K562 (cell line): ENCODE data around the gene SNRPD2. TPM values are rescaled to one million over a fixed set of nuclear protein-coding genes. Genes with fewer than 3 reads are reported as not detected.

Experiments
- ARHGAP35 ChIP-seq: fragments of 450-650 bp; IDR thresholded peaks from 2 replicates; pipeline ENCODE4 v1.6.1; 2018; ENCODE audit not compliant: partially characterized antibody
- FOXM1 ChIP-seq, 2 experiments: fragments of 450-650 bp in 1 of 2; sonication (generic) in 1 of 2; formaldehyde crosslinking in 1 of 2; IDR thresholded peaks; 2 replicates each; pipeline versions ENCODE4 v1.6.1 to v1.9.0; 2017 to 2022; ENCODE audit warnings: low read depth in 2 of 2, mild to moderate bottlenecking in 2 of 2, missing genetic modification reagents in 1 of 2, moderate library complexity in 1 of 2
- KLF13 ChIP-seq: fragments of 450-650 bp; IDR thresholded peaks from 2 replicates; pipeline ENCODE4 v1.6.1; 2016; ENCODE audit warnings: missing genetic modification characterization, low read depth, mild to moderate bottlenecking, missing compliant biosample characterization, moderate library complexity, borderline replicate concordance
- MTA3 ChIP-seq: fragments of 450-650 bp; formaldehyde crosslinking; IDR thresholded peaks from 2 replicates; pipeline ENCODE4 v1.6.1; 2017; ENCODE audit warnings: mild to moderate bottlenecking, borderline replicate concordance
- PTBP1 ChIP-seq: fragments of 200-400 bp; formaldehyde crosslinking; IDR thresholded peaks from 2 replicates; pipeline ENCODE4 v1.6.1; 2017; ENCODE audit warnings: low read depth, low read length
- TAF15 ChIP-seq: fragments of 200-400 bp; formaldehyde crosslinking; IDR thresholded peaks from 2 replicates; pipeline ENCODE4 v1.6.1; 2017; ENCODE audit warnings: mild to moderate bottlenecking, low read depth, low read length, moderate library complexity
- YBX1 ChIP-seq: fragments of 450-650 bp; IDR thresholded peaks from 2 replicates; pipeline ENCODE4 v1.7.1; 2016; ENCODE audit warnings: mild to moderate bottlenecking
- ZBTB40 ChIP-seq, 2 experiments: fragments of 450-650 bp in 1 of 2; sonication (generic) in 1 of 2; formaldehyde crosslinking in 1 of 2; IDR thresholded peaks; 2 replicates each; pipeline versions ENCODE4 v1.7.1 to v1.9.0; 2016 to 2022; ENCODE audit warnings: inconsistent platforms in 1 of 2, mild to moderate bottlenecking in 1 of 2, missing genetic modification reagents in 1 of 2
- ZBTB8A ChIP-seq: fragments of 450-650 bp; IDR thresholded peaks from 2 replicates; pipeline ENCODE4 v1.6.1; 2018; ENCODE audit warnings: mild to moderate bottlenecking, moderate library complexity; ENCODE audit not compliant: partially characterized antibody
- polyA plus RNA-seq, 8 experiments: library from polyadenylated mRNA; depleted of rRNA in 4 of 8; stranded (reverse) in 5 of 8; unstranded in 3 of 8; fragments of >200 nt; fragmentation: Nextera tagmentation in 2 of 8; fragmentation: Illumina TruSeq in 1 of 8; extraction: Ambion mirVana in 2 of 8; extraction: Trizol in 1 of 8; gene quantifications; 2 replicates each; pipeline versions ENCODE4 v1.2.1 to v1.2.3, GENCODE V29; 2011 to 2014; ENCODE audit warnings: inconsistent platforms in 1 of 8, missing spikeins in 1 of 8
- total RNA-seq, 7 experiments: library from RNA; depleted of rRNA in 6 of 7; stranded (reverse); fragments of >200 nt in 6 of 7; fragmentation: Illumina TruSeq in 2 of 7; extraction: Trizol in 2 of 7; gene quantifications; 2 replicates each; pipeline versions ENCODE4 v1.2.1 to v1.2.3, GENCODE V29; 2011 to 2021; ENCODE audit warnings: low replicate concordance in 1 of 7
- TF ChIP-seq, protein P1 (sequence below): fragments of 450-650 bp; IDR thresholded peaks from 2 replicates; pipeline ENCODE4 v1.6.1; 2016; ENCODE audit warnings: borderline replicate concordance
- TF ChIP-seq, protein P2 (sequence below): fragments of 450-650 bp; IDR thresholded peaks from 2 replicates; pipeline ENCODE4 v1.7.1; 2018; ENCODE audit warnings: mild to moderate bottlenecking, low read depth; ENCODE audit not compliant: partially characterized antibody

Gene SNRPD2
- total and polyA plus RNA-seq, 9 of the 15 experiments (the other 6 are each of a cell fraction or from before 2014, with no cell fraction given): 728 to 4,411 (median 1,029) TPM

DNA sequence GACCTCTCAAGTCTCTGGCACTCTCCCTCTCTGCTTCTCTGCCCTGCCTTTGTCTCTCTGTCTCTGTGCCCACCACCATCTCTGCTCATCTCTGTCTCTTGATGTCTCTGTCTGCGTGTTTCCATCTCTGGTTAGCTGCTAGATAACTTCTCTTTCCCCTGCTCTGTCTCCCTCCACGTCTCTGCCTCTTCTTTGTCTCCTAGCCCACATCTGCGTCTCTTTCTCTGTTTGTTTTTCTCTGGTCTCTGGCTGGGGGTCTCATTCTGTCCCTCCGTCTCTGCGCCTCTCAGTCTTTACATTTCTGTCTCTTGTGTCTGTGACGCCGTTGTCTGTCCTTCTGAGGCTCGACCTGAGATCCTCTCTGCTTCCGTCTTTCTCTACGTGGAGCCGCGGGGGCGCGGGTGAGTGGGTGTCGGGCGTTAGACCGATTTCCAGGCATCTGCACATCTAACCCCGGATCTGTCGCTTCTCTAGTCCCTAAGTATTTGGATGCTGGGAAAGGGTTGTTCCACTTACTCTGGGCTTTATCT, 23.3 kb downstream of the SNRPD2 start (continued):
- TF ChIP-seq ZBTB40 (IDR thresholded peaks at IDR 0.05) (peak; percentile 64), ZBTB40 (CRISPR knock-in tag; IDR thresholded peaks at IDR 0.05) (no peak), FOXM1 (IDR thresholded peaks at IDR 0.05; ENCODE audit: low read depth) (0 out of 2 replicates have a peak, but pooled peaks have one; percentile 4), FOXM1 (CRISPR knock-in tag; IDR thresholded peaks at IDR 0.05; ENCODE audit: low read depth) (no peak), ARHGAP35 (peak; percentile 61), YBX1 (0 out of 2 replicates have a peak, but pooled peaks have one; percentile 42), PTBP1 (no peak), ZBTB8A (no peak), TAF15 (no peak), MTA3 (no peak), KLF13 (tag) (no peak)
- TF ChIP-seq, protein P1, sequence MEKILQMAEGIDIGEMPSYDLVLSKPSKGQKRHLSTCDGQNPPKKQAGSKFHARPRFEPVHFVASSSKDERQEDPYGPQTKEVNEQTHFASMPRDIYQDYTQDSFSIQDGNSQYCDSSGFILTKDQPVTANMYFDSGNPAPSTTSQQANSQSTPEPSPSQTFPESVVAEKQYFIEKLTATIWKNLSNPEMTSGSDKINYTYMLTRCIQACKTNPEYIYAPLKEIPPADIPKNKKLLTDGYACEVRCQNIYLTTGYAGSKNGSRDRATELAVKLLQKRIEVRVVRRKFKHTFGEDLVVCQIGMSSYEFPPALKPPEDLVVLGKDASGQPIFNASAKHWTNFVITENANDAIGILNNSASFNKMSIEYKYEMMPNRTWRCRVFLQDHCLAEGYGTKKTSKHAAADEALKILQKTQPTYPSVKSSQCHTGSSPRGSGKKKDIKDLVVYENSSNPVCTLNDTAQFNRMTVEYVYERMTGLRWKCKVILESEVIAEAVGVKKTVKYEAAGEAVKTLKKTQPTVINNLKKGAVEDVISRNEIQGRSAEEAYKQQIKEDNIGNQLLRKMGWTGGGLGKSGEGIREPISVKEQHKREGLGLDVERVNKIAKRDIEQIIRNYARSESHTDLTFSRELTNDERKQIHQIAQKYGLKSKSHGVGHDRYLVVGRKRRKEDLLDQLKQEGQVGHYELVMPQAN: peak; percentile 86
- TF ChIP-seq, protein P2, sequence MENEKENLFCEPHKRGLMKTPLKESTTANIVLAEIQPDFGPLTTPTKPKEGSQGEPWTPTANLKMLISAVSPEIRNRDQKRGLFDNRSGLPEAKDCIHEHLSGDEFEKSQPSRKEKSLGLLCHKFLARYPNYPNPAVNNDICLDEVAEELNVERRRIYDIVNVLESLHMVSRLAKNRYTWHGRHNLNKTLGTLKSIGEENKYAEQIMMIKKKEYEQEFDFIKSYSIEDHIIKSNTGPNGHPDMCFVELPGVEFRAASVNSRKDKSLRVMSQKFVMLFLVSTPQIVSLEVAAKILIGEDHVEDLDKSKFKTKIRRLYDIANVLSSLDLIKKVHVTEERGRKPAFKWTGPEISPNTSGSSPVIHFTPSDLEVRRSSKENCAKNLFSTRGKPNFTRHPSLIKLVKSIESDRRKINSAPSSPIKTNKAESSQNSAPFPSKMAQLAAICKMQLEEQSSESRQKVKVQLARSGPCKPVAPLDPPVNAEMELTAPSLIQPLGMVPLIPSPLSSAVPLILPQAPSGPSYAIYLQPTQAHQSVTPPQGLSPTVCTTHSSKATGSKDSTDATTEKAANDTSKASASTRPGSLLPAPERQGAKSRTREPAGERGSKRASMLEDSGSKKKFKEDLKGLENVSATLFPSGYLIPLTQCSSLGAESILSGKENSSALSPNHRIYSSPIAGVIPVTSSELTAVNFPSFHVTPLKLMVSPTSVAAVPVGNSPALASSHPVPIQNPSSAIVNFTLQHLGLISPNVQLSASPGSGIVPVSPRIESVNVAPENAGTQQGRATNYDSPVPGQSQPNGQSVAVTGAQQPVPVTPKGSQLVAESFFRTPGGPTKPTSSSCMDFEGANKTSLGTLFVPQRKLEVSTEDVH: peak; percentile 40
